CD4-positive, alpha-beta T cell treated with Interleukin-15 for 4 hours (primary cell): Measurements from ENCODE around the gene CLTRN.
"Not testable (repeated sequence)": the region's sequence is repeated elsewhere in the genome, so short reads cannot be mapped to it uniquely, and the experiment has no call there.

Experiments used
- DNase-seq: peaks from one replicate; pipeline ENCODE4 v3.0.0-alpha.2; 2020; ENCODE audit warnings: low spot score

CLTRN gene

GRCh38 chrX:15647510-15647909 lies 17.1 kb downstream of the CLTRN start:
- DNase-seq: not testable (repeated sequence)

DNA sequence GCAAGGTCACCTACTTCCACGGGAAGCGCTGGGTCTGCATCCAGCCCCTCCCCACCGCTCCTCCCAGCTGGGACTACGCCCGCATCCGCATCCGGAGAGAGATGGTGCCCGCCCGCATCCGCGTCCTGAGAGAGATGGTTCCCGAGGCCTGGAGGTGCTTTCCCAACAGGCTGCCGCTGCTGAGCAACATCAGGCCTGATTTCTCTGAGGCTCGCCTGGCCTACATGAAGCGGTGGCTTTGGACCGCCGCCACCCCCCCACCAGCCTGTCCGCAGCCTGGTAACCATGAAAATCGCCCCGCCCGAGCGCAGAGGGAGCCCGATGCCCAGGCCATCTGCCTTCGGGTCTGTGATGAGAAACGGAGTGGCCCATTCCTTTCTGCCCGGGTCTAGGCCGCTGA lies 18.1 kb downstream of the CLTRN start:
- DNase-seq: no peak

GRCh38 chrX:15646031-15646430 lies 18.6 kb downstream of the CLTRN start:
- DNase-seq: no peak

DNA sequence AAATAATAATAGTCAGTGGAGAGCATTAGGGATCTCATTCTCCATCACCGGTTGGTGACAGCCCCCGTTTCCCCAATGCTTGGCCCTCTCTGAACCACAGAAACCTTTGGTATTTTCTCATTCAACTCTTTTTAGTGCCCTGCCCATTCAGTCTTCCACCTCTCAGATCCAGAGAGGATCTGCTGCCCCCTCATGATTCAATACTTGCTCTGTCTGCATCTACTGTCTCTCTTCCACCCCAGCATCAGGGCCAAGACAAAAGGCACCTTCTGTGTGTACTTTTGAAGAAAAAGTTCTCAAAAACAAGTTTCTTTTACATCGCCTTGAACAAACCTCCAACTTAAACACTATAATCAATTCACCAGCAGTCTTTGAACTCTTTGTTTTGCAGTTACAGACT lies 19.3 kb downstream of the CLTRN start:
- no peak for DNase-seq

- DNase-seq: no peak
Measured at GRCh38 chrX:15644560-15644872, 20.1 kb downstream of the CLTRN start.

DNA sequence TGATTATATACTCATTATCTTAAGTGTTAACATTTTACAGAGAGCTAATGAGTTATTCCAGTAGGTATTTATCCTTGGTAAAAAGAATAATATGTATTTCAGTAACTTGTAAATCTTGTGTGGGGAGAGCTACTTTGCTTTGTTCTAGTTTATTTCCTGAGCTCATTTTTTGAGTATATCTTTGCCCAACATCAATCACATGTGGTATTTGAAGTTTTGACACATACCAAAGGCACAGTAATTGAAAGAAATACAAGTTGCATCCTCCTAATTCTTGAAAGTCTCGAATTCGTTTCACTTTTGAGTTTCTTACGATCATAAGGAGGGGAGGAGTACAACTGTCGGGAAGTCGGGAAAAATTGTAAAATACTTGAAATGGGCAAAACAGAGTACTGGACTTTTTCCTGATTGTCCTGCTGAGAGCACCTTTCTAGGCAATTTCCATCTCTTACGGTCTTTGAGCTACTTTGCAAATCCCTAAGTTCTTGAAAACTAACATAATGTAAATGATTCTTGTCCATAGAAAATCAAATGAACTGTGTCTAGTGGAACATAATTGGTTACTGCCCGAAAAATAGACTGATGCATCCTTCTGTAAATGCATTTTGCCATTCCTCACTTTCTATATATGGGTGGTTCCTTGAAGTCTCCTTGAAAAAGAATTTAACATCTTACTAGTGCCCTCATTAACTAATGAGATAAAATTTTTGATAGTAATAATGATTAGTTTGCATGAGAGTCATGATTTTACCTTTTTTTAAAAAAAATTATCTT lies 20.6 kb downstream of the CLTRN start:
- DNase-seq: no peak

GRCh38 chrX:15631637-15632036 lies 33.0 kb downstream of the CLTRN start:
- DNase-seq: no peak

- no peak for DNase-seq
Measured at GRCh38 chrX:15623054-15623453, 41.6 kb downstream of the CLTRN start.

GRCh38 chrX:15619053-15619755 lies 45.4 kb downstream of the CLTRN start:
- DNase-seq: no peak

GRCh38 chrX:15617111-15617510 lies 47.5 kb downstream of the CLTRN start:
- DNase-seq: no peak

DNA sequence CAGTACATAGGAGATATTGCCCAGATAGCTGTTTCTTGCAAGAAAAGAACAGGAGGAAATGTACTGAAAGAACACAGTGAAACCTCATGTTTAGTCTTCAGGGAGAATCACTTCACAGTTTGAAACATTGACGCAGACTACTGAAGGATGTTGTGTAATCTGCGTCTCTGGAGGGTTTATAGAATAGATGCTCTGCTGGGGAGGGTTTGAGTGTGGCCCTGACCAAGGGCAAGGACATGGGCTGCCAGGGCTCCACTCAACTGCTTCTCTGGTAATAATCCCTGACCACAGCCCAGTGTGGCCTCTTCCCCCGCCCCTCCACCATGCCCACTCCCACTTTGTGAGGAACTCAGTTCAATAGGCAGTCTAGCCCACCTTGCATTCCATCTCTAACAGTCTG lies 48.1 kb downstream of the CLTRN start:
- DNase-seq: no peak

DNA sequence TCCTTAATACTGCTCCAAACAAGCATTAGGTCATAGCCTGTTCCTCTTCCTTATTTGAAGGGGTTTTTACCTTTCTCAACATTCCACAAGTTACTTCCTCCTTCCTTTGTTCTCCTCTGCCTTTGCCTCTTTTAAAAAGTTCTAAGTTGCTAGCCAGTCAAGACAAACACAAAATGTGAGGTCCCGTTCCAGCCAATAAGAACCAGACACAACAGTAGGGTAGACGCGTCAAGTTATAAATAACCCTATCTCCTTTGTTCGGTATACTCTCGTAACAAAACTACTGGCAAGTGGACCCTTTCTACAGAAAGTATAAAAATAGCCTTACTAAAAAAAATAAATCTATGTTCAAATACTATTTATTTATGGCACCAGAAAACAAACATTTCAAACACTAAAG lies 57.5 kb downstream of the CLTRN start:
- no peak for DNase-seq

DNA sequence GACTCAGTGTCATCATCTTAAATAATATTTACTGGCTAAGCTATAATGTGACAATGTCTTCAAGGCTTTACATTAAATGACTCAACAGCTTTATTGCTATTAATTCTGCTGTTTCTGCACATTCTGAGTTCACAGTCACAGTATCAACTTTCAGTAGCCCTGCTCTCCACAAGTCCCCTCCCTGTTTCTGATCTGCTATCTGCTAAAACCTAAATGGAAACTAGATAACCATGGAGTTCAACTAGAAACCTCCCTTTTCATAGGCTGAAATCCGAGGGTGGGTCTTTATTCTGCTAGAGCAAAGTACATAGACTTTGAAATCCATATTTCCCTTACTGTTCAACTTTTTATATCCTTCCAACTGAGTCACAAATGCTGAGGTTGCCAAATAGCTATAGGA lies 58.5 kb downstream of the CLTRN start:
- no peak for DNase-seq

DNA sequence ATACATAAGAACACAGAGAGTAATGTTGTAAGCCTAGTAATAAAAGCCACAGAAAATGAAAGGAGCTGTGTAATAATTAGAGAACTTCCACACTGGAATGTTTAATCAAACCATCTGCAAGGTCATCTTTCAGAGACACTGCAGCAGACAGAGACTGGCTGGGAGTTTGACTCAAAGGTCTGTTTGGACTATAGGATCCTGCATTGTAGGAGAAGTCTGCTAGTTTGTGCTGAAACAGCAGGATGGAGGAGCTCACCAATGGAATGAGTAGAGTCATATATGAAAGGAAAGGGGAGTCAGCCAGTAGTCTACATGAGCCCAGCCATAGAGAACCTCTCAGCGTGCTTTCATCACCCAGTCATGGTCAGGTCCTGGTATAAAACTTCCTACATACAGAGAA lies 59.4 kb downstream of the CLTRN start:
- DNase-seq: no peak

GRCh38 chrX:15602761-15603160 lies 61.8 kb downstream of the CLTRN start:
- no peak for DNase-seq

GRCh38 chrX:15601932-15602331 lies 62.7 kb downstream of the CLTRN start:
- no peak for DNase-seq

DNA sequence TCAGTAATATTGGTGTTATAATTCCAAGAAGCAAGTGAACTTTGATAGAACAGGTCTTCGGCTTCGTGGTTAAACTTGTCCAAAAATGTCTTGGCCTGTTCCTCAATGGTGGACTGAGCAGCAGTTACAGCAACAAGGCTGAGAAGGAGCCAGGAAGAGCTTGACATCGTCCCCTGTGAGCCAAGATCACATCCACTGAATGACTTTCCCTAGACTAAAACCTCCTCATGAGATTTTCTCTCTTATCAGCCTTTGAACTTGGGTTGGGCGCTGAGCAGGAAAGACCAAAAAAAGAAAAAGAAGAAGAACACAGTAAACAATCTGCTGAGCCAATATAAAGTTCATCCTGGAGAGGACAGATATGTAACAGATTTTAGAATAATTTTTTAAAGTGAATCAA lies 63.9 kb downstream of the CLTRN start, which contains the start of gene ACE2:
ACE2 (minus strand) TSS at position 216 of the 400 bp plus-strand sequence; CDS start at position 167, 49 bp downstream.
- no peak for DNase-seq

GRCh38 chrX:15600049-15600448 lies 64.6 kb downstream of the CLTRN start:
- no peak for DNase-seq

GRCh38 chrX:15599461-15599860 lies 65.1 kb downstream of the CLTRN start:
- DNase-seq: no peak

GRCh38 chrX:15598026-15598425 lies 66.6 kb downstream of the CLTRN start:
- no peak for DNase-seq

DNA sequence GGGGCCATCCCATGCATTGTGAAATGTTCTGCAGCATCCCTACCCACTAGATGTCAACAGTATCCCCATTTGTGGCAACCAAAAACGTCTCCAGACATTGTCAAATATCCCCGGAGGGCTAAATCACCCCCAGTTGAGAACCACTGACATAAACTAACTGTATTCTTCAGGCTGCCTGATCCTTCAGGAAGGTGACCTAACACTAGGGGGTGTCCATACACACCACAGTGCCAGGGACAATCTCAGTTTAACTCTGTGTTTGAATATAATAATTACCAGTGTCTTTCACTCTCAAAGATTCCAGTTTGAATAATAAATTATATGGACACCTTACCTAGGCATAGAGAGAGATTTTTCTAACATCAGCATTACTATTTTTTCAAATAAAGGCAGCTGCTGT lies 70.2 kb downstream of the CLTRN start:
- DNase-seq: no peak

- DNase-seq: no peak
Measured at GRCh38 chrX:15579778-15580747, 84.5 kb downstream of the CLTRN start.
